Fibroblast of upper back skin (primary cell): ENCODE measurements around the gene ZGLP1.
A peak's percentile ranks its signal among the peaks of the same experiment; 100 is the strongest.
"Not testable (repeated sequence)": the region's sequence is repeated elsewhere in the genome, so short reads cannot be mapped to it uniquely, and the experiment has no call there.

Source experiments
- DNase-seq: peaks from one replicate; pipeline ENCODE4 v3.0.0-alpha.2; 2013

ZGLP1 gene

DNA sequence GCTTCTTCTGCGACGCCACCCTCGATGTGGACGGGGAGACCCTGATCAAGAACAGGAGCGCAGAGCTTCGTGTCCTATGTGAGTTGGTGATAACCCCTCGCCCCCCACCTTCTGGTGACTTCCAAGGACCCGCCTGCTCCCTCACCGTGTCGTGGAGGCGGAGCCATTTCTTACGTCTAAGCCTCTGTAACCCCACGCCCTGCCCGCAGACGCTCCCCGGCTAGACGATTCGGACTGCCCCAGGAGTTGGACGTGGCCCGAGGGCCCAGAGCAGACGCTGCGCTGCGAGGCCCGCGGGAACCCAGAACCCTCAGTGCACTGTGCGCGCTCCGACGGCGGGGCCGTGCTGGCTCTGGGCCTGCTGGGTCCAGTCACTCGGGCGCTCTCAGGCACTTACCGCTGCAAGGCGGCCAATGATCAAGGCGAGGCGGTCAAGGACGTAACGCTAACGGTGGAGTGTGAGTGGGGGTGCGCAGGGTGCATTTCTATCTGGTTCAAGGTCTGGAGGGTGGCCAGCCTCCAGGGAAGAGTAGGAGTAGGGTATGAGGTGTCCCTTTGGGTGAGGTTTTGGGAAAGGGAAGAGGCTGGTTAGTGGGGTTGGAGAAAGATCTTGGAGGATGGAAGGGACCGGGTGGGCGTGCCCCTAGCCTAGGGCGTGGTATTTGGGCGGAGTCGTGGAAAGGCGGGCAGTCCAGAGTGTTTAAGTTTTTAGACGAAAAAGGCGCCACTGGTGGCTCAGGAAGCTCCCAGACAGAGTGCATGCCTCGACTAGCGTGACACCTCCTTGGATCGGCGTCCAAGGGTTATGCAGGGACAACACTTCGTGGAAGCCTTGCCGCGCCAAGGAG is 16.6 kb downstream of the ZGLP1 start:
- no peak for DNase-seq

DNA sequence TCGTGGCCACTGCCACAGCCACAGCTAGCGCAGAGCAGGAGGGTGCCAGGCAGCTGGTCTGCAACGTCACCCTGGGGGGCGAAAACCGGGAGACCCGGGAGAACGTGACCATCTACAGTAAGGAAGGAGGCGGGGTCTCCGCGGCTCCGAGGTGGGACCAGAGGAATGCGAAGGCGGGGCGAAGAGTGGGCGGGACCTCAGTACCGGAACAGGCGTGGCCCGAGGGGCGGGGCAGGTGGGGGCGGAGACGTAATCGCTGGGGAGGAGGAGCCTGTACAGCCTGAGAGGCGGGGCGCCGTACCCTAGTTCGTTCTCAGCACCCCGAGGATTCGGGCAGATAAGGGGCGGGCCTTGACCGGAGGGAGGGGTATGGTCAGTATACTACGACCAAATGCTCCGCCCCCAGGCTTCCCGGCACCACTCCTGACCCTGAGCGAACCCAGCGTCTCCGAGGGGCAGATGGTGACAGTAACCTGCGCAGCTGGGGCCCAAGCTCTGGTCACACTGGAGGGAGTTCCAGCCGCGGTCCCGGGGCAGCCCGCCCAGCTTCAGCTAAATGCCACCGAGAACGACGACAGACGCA is 17.3 kb downstream of the ZGLP1 start:
- DNase-seq = peak; percentile 65

DNA sequence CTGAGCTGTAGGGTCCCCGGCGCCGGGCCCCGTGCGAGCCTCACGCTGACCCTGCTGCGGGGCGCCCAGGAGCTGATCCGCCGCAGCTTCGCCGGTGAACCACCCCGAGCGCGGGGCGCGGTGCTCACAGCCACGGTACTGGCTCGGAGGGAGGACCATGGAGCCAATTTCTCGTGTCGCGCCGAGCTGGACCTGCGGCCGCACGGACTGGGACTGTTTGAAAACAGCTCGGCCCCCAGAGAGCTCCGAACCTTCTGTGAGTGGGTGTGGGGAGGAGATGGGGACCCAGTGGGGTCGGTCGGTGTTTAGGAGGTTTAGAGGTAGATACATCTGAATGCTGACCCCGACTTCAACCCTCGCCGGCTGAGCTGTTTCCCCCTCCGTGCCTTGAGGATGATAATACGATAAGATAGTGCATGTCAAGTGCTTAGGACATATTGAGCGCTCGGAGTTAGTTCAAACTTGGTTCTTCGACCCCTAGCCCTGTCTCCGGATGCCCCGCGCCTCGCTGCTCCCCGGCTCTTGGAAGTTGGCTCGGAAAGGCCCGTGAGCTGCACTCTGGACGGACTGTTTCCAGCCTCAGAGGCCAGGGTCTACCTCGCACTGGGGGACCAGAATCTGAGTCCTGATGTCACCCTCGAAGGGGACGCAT is 17.9 kb downstream of the ZGLP1 start:
- no peak for DNase-seq

DNA sequence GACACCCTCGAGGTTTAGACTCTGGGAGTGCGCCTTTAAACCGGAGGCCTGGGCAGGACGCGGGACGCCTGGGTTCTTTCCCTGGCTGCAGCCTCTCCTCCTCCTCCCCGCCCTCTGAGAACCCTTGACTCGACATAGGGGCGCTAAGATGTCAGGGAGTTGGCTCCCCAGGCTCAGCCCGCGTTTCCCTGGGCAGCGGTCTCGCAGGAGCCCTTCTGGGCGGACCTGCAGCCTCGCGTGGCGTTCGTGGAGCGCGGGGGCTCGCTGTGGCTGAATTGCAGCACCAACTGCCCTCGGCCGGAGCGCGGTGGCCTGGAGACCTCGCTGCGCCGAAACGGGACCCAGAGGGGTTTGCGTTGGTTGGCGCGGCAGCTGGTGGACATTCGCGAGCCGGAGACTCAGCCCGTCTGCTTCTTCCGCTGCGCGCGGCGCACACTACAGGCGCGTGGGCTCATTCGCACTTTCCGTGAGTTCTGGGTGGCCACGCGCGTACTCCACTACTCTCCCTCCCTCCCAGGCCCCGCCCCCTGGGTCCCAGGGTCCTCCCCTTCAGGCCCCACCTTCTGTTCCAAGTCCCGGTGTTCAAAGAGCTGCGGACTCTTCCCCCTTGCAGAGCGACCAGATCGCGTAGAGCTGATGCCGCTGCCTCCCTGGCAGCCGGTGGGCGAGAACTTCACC is 18.6 kb downstream of the ZGLP1 start:
- no peak for DNase-seq

DNA sequence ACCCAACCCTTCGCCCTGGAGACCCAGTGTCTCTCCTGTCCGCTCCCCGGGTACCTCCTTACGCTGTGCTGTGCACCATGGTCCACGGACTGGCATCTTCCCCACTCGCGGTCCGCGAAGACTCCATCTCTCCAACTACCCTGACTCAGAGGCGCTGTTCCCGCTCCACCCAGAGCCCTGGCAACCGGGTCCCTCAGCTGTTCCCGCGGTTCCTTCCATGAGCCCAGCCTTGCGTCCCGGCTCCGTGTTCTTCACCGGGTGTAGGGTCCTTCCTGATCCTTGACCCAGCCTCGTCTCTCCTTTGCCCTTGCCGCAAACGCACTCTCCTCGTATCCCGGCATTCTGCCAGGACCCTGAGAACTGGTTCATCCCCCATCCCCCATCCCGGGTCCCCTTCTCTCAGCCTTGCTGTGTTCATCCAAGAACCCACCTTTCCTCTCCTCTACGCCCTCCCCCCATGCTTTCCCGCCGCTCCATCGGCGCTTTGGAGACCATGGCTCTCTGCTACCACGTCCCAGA is 19.2 kb downstream of the ZGLP1 start:
- DNase-seq = no peak

DNA sequence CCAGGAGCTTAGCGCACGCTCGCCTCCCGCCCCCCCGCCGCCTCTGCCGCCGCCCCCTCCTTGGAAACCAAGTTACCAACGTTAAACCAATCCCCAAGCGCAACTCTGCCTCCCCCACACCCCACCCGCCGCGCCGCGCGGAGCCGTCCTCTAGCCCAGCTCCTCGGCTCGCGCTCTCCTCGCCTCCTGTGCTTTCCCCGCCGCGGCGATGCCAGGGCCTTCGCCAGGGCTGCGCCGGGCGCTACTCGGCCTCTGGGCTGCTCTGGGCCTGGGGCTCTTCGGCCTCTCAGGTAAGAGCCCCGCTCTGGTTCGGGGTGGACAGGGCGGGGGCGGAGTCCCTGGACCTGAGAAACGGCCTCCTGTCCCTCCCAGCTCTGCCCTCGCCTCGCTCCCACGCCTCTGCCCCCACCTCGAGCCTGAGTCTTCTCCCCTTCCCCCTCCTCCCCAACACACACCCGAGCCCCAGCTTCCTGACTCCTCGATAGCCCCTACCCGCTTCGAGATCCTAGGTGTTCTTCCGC is 19.7 kb downstream of the ZGLP1 start, which contains the start of gene ICAM5:
Gene ICAM5, plus strand, starts transcription at position 117 of the 521 bp plus-strand sequence. Its CDS starts 92 bp downstream, at position 209.
- DNase-seq = no peak

DNA sequence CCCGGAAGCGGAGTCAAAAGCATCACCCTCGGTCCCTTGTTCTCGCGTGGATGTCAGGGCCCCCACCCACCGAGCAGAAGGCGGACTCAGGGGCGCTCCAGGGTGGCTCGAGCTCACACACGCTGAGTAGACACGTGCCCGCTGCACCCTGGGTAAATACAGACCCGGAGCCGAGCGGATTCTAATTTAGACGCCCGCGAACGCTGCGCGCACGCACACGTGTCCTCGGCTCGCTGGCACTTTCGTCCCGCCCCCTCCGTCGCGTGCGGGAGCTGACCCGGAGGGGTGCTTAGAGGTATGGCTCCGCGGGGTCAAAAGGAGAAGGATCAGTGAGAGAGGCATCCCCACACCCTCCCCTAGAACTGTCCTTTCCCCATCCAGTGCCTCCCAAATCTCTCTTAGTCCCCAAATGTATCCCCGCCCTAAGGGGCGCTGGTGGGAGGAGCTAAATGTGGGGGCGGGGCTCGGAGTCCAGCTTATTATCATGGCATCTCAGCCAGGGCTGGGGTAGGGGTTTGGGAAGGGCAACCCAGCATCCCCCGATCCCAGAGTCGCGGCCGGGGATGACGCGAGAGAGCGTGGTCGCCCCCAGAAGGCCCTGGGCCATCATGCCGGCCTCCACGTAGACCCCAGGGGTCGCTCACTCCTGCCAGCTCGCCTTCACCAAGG is 20.3 kb downstream of the ZGLP1 start:
- DNase-seq = no peak

DNA sequence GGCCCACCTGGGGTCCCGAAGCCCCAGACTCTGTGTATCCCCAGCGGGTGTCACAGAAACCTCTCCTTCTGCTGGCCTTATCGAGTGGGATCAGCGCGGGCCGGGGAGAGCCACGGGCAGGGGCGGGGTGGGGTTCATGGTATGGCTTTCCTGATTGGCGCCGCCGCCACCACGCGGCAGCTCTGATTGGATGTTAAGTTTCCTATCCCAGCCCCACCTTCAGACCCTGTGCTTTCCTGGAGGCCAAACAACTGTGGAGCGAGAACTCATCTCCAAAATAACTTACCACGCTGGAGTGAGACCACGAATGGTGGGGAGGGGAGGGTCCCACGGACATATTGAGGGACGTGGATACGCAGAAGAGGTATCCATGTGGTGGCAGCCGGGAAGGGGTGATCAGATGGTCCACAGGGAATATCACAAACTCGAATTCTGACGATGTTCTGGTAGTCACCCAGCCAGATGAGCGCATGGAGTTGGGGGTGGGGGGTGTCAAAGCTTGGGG is 20.9 kb downstream of the ZGLP1 start:
- DNase-seq = peak; percentile 41

DNA sequence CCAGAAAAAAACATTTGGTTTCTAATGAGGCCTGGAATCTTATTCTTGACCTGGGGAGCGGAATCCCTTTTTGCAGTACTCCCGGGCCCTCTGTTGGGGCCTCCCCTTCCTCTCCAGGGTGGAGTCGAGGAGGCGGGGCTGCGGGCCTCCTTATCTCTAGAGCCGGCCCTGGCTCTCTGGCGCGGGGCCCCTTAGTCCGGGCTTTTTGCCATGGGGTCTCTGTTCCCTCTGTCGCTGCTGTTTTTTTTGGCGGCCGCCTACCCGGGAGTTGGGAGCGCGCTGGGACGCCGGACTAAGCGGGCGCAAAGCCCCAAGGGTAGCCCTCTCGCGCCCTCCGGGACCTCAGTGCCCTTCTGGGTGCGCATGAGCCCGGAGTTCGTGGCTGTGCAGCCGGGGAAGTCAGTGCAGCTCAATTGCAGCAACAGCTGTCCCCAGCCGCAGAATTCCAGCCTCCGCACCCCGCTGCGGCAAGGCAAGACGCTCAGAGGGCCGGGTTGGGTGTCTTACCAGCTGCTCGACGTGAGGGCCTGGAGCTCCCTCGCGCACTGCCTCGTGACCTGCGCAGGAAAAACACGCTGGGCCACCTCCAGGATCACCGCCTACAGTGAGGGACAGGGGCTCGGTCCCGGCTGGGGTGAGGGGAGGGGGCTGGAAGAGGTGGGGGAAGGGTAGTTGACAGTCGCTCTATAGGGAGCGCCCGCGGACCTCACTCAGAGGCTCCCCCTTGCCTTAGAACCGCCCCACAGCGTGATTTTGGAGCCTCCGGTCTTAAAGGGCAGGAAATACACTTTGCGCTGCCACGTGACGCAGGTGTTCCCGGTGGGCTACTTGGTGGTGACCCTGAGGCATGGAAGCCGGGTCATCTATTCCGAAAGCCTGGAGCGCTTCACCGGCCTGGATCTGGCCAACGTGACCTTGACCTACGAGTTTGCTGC is 22.5 kb downstream of the ZGLP1 start, which contains the start of gene ICAM4:
Gene ICAM4, plus strand, starts transcription at position 153 of the 935 bp plus-strand sequence. Its CDS starts 58 bp downstream, at position 211.
- DNase-seq = no peak

DNA sequence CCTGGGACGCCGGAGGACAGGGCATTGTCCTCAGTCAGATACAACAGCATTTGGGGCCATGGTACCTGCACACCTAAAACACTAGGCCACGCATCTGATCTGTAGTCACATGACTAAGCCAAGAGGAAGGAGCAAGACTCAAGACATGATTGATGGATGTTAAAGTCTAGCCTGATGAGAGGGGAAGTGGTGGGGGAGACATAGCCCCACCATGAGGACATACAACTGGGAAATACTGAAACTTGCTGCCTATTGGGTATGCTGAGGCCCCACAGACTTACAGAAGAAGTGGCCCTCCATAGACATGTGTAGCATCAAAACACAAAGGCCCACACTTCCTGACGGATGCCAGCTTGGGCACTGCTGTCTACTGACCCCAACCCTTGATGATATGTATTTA is 24.2 kb downstream of the ZGLP1 start:
- DNase-seq = no peak

DNA sequence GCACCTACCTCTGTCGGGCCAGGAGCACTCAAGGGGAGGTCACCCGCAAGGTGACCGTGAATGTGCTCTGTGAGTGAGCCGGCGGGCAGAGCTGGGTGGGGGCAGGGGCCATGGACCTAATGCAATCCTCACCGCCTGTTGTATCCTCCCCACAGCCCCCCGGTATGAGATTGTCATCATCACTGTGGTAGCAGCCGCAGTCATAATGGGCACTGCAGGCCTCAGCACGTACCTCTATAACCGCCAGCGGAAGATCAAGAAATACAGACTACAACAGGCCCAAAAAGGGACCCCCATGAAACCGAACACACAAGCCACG is 24.7 kb downstream of the ZGLP1 start:
- no peak for DNase-seq

DNA sequence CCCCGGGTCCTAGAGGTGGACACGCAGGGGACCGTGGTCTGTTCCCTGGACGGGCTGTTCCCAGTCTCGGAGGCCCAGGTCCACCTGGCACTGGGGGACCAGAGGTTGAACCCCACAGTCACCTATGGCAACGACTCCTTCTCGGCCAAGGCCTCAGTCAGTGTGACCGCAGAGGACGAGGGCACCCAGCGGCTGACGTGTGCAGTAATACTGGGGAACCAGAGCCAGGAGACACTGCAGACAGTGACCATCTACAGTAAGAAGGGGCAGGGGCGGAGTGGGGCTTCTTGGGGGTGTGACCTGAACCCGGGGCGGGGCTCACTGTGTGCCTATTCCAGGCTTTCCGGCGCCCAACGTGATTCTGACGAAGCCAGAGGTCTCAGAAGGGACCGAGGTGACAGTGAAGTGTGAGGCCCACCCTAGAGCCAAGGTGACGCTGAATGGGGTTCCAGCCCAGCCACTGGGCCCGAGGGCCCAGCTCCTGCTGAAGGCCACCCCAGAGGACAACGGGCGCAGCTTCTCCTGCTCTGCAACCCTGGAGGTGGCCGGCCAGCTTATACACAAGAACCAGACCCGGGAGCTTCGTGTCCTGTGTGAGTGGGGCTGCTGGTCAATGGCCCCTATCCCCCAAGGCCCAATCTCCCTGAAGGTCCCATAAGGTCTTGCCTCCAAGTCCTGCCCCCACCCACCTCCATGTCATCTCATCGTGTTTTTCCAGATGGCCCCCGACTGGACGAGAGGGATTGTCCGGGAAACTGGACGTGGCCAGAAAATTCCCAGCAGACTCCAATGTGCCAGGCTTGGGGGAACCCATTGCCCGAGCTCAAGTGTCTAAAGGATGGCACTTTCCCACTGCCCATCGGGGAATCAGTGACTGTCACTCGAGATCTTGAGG is 25.3 kb downstream of the ZGLP1 start:
- no peak for DNase-seq

DNA sequence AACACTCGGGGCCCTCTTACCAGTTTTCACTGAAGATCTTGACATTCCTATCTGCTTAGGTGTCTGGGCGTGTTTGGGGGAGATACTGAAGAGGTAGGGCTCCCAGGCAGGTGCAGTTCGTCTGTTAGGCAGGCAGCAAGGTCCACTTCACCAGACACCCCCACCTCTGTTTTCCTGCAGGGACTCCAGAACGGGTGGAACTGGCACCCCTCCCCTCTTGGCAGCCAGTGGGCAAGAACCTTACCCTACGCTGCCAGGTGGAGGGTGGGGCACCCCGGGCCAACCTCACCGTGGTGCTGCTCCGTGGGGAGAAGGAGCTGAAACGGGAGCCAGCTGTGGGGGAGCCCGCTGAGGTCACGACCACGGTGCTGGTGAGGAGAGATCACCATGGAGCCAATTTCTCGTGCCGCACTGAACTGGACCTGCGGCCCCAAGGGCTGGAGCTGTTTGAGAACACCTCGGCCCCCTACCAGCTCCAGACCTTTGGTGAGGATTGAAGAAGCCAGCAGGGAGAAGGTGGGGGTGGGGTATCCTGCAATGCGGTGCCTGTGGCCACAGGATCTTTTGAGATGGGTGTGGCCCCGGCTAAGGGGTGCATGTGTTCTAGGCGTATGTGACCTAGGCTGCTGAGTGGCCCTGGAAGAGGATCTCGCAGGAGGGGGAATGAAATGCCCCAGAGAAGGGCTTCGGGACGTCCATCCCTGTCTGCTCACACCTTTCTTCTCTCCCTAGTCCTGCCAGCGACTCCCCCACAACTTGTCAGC is 26.1 kb downstream of the ZGLP1 start:
- no peak for DNase-seq

DNA sequence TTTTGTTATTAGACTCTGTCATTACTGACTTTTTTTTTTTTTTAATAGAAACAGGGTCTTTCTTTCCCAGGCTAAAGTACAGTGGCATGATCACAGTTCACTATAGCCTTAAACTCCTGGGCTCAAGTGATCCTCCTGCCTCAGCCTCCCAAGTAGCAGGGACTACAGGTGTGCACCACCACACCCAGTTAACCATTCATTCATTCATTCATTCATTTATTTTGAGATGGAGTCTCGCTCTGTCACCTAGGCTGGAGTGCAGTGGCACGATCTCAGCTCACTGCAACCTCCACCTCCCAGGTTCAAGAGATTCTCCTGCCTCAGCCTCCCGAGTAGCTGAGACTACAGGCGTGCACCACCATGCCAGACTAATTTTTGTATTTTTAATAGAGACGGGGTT is 27.6 kb downstream of the ZGLP1 start:
- not testable (repeated sequence) for DNase-seq

DNA sequence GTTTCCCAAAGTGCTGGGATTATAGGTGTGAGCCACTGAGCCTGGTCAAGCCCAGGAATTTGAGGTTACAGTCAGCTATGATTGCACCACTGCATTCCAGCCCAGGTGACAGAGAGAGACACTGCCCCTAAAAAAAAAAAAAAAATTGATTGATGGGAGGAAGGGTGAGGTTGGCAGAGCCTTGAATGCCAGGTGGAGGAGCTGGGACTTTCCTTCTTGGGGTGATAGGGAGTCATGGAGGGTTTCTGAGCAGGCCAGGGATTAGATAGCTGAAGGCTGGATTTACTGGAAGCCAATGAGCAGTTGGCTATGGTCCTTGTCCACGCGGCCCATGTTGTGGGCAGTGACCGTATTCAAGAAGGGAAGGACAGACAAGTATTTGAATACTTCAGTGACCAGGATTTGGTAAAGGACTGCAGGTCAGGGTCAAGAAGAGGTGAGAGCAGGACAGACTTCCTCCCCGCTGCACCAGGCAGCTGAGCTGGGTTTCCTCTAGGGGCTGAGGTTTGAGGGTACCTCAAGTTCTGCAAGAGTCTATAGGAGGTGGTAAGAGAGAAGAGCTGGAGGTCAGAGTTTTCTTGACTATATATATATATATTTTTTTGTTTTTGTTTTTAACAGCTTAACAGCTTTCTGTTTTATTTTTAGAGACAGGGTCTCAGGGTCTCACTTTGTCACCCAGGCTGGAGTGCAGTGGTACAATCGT is 29.7 kb downstream of the ZGLP1 start:
- DNase-seq = no peak

DNA sequence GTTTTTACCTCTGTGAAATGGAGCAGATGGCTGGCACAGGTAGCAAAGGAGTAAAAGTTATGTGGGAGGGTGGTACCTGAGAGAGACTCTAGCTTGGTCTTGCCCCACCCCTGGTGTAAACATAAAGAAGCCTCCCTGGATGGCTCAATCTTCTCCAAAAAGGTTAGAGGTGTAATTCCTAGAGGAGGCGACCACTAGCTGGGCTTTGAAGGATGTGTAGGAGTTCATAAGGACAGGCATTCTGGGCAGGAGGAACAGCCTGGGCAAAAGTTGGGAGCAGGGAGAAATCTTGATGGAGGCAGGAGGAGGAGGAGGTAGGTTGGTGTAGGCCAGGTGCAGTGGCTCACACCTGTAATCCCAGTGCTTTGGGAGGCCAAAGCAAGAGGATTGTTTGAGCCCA is 30.7 kb downstream of the ZGLP1 start:
- no peak for DNase-seq

DNA sequence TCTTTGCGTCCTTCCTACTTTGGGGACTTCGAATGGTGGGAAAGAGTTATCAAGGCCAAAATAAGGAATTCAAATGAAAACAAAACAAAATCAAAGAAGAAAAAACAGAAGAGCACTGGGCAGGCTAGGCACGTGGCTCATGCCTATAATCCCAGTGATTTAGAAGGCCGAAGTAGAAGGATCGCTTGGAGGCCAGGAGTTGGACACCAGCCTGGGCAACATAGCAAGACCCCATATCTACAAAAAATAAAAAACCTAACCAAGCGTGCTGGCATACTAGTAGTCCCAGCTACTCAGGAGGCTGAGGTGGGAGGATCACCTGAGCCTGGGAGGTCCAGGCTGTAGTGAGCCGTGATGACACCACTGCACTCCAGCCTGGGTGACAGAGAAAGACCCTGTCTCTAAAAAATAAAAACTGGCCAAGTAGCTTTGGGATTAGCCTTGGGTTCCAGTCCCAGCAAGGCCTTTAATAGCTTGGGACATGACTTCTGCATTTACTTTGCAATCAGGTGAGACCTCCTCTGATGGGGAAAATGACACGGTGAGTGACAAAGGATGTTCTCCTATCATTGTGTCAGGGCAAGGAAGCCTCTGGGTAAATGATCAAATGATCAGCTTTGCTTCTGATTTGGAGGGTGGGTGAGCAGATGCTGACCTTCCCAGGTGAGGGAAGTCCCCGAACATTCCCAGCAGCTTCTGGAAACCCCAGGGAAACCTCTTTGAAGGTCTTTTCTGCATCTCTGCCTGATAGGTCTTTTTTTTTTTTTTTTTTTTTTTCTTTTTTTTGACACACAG is 31.6 kb downstream of the ZGLP1 start:
- DNase-seq = no peak

DNA sequence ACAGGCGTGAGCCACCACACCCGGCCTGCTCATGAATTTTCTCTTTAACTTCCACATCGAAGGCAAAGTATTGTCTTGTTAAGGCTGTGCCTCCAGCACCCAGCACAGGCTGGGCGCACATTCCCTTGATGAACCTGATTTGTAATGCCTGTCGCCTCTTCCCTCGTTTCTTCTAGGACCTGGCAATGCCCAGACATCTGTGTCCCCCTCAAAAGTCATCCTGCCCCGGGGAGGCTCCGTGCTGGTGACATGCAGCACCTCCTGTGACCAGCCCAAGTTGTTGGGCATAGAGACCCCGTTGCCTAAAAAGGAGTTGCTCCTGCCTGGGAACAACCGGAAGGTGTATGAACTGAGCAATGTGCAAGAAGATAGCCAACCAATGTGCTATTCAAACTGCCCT is 35.0 kb downstream of the ZGLP1 start:
- DNase-seq = no peak
